Fibroblast of the aortic adventitia (primary cell): ENCODE data around the gene FANCB. TPM values are rescaled to one million over a fixed set of nuclear protein-coding genes. Genes with fewer than 3 reads are reported as not detected.

Experiments used
- DNase-seq: peaks from one replicate; pipeline ENCODE4 v3.0.0-alpha.2; 2010; ENCODE audit warnings: low read depth
- H3K4me3 ChIP-seq: 2 replicates; pipeline ENCODE4 v1.5.1; 2011; ENCODE audit warnings: low read depth, mild to moderate bottlenecking, control low read depth, low read length, moderate library complexity
- CTCF ChIP-seq: IDR thresholded peaks from 2 replicates; pipeline ENCODE4 v1.5.1; 2011; ENCODE audit warnings: mild to moderate bottlenecking, low read length, control low read depth, inconsistent platforms; ENCODE audit not compliant: insufficient read depth
- total RNA-seq: library from RNA; depleted of rRNA; stranded (reverse); fragments of >200 nt; gene quantifications from 2 replicates; pipeline ENCODE4 v1.2.3, GENCODE V29; 2012; ENCODE audit warnings: low replicate concordance

The FANCB gene
- total RNA-seq, 1 donor, result 12.7 TPM

GRCh38 chrX:14798805-14799397 is 74.0 kb downstream of the FANCB start:
- no peak overlapping the region for H3K4me3 ChIP-seq
- no peak for TF ChIP-seq CTCF

More at GRCh38 chrX:14798805-14799397, 74.0 kb downstream of the FANCB start:
- DNase-seq, result no peak

Other genes with a start within 250 kb of the FANCB start
- 25.5 and 30.5 TPM in 2 replicates for gene MOSPD2, start 352 bp upstream of the FANCB start, total RNA-seq